GM19023 (cell line): Measurements from ENCODE around the gene SCAPER.
"Not testable (repeated sequence)": the region's sequence is repeated elsewhere in the genome, so short reads cannot be mapped to it uniquely, and the experiment has no call there.

Experiments
- ATAC-seq: cut with Tn5 transposase; IDR thresholded peaks from one replicate; pipeline ENCODE4 v1.9.1; 2021; ENCODE audit warnings: mild to moderate bottlenecking, moderate library complexity; ENCODE audit not compliant: unreplicated experiment

Gene SCAPER

GRCh38 chr15:76439542-76439941, 465.6 kb downstream of the SCAPER start:
- ATAC-seq: no peak

GRCh38 chr15:76433798-76434400, 471.2 kb downstream of the SCAPER start:
- ATAC-seq: no peak

GRCh38 chr15:76433036-76433435, 472.1 kb downstream of the SCAPER start:
- ATAC-seq: not testable (repeated sequence)

- no peak for ATAC-seq
These were observed 472.5 kb downstream of the SCAPER start for GRCh38 chr15:76432604-76433003.

GRCh38 chr15:76431971-76432370, 473.2 kb downstream of the SCAPER start:
- ATAC-seq: no peak

- ATAC-seq: not testable (repeated sequence)
These were observed 474.4 kb downstream of the SCAPER start for GRCh38 chr15:76430711-76431110.

- no peak for ATAC-seq
These were observed 475.5 kb downstream of the SCAPER start for GRCh38 chr15:76429661-76430060.

GRCh38 chr15:76426941-76427340, 478.2 kb downstream of the SCAPER start:
- no peak for ATAC-seq

- no peak for ATAC-seq
These were observed 486.6 kb downstream of the SCAPER start for GRCh38 chr15:76418352-76419140.

GRCh38 chr15:76401285-76401684, 503.9 kb downstream of the SCAPER start:
- ATAC-seq: no peak

- no peak for ATAC-seq
These were observed 506.6 kb downstream of the SCAPER start for GRCh38 chr15:76398317-76399104.

- ATAC-seq: no peak
These were observed 511.5 kb downstream of the SCAPER start for GRCh38 chr15:76393614-76394013.

- ATAC-seq: no peak
These were observed 513.3 kb downstream of the SCAPER start for GRCh38 chr15:76391847-76392246.

GRCh38 chr15:76391309-76391708, 513.8 kb downstream of the SCAPER start:
- no peak for ATAC-seq

- no peak for ATAC-seq
These were observed 514.6 kb downstream of the SCAPER start for GRCh38 chr15:76390571-76390970.

- ATAC-seq: no peak
These were observed 518.2 kb downstream of the SCAPER start for GRCh38 chr15:76386926-76387325.

- no peak for ATAC-seq
These were observed 519.0 kb downstream of the SCAPER start for GRCh38 chr15:76386178-76386577.

GRCh38 chr15:76384409-76384808, 520.7 kb downstream of the SCAPER start:
- ATAC-seq: no peak

GRCh38 chr15:76382987-76383728, 522.0 kb downstream of the SCAPER start:
- no peak for ATAC-seq

GRCh38 chr15:76381366-76381765, 523.8 kb downstream of the SCAPER start:
- no peak for ATAC-seq

- ATAC-seq: no peak
These were observed 524.9 kb downstream of the SCAPER start for GRCh38 chr15:76380249-76380648.
